Measurements from ENCODE around the gene KCNE4. TPM values are rescaled to one million over a fixed set of nuclear protein-coding genes. Genes with fewer than 3 reads are reported as not detected.

Gene KCNE4
- total and polyA plus RNA-seq, 2 experiments from 2014 or later = not detected

DNA sequence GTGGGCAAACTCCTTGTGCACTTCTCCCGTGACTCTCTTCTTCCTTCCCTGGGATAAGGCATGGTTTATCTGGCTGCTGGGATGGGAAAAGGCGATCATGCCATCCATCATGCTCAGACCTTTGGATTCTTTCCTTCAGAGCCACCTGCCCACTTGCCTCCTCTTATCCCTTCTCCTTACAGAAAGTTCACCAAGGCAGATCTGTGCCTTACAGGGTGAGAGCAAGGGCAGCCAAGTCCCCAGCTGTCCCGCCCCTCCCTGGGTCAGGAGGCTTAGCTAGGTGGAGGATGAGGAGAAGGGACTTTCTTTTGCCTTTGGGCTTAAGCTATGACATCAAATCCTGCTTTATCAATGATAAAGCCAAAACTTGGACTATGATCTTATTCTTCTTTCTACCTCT, 47.6 kb downstream of the KCNE4 start:
- Mint-ChIP-seq H3K27ac (no peak overlapping the region), H3K9me3 (no peaks in the 10 kb centered on the region; the same call in 2 of the 3 replicates), H3K36me3 (ENCODE audit: low read depth) (no peaks in the 10 kb centered on the region), H3K27me3 (ENCODE audit: insufficient read depth, low read depth, poor library complexity) (peaks cover 3% of the 10 kb centered on the region), H3K4me1 (peaks cover 6% of the 10 kb centered on the region), H3K4me3 (no peak overlapping the region)
- no peak overlapping the region for H3K4me2 ChIP-seq
- H2AFZ ChIP-seq = no peak overlapping the region
- no peaks in the 10 kb centered on the region for H4K20me1 ChIP-seq (replicated peaks; ENCODE audit: insufficient read depth)
- DNase-seq (ENCODE audit: low spot score) (no peak), ATAC-seq (no peak)
- no peak overlapping the region for H3K27ac ChIP-seq (ENCODE audit: low read depth)
- H3K36me3 ChIP-seq (ENCODE audit: insufficient read depth) = no peaks in the 10 kb centered on the region
- no peaks in the 10 kb centered on the region for H3F3A ChIP-seq (replicated peaks; ENCODE audit: low read depth)
- H3K4me3 ChIP-seq = no peak overlapping the region
- H3K4me1 ChIP-seq (ENCODE audit: insufficient read depth) = peaks cover 4% of the 10 kb centered on the region; the same call in 1 of the 2 replicates
- TF ChIP-seq ZNF331 (CRISPR knock-in tag; IDR thresholded peaks at IDR 0.05; ENCODE audit: low read depth) = no peak
- H3K9me2 ChIP-seq (ENCODE audit: insufficient read depth) = no peaks in the 10 kb centered on the region; the same call in 1 of the 2 replicates
- no peaks in the 10 kb centered on the region for H3K27me3 ChIP-seq (ENCODE audit: insufficient read depth)
- no peaks in the 10 kb centered on the region for H3K79me2 ChIP-seq (replicated peaks; ENCODE audit: insufficient read depth)

- H3K36me3 ChIP-seq (ENCODE audit: insufficient read depth) = no peaks in the 10 kb centered on the region
- H3K27me3 ChIP-seq (ENCODE audit: insufficient read depth) = no peaks in the 10 kb centered on the region
- no peaks in the 10 kb centered on the region for H3K79me2 ChIP-seq (replicated peaks; ENCODE audit: insufficient read depth)
- H2AFZ ChIP-seq = no peak overlapping the region
- H3K4me1 ChIP-seq (ENCODE audit: insufficient read depth) = peaks cover 4% of the 10 kb centered on the region; the same call in 1 of the 2 replicates
- H3K36me3 Mint-ChIP-seq (ENCODE audit: low read depth) = no peaks in the 10 kb centered on the region
- no peaks in the 10 kb centered on the region for H3F3A ChIP-seq (replicated peaks; ENCODE audit: low read depth)
- H3K27ac Mint-ChIP-seq = no peak overlapping the region
- H4K20me1 ChIP-seq (replicated peaks; ENCODE audit: insufficient read depth) = no peaks in the 10 kb centered on the region
- H3K9me3 Mint-ChIP-seq = no peaks in the 10 kb centered on the region; the same call in 2 of the 3 replicates
- peaks cover 6% of the 10 kb centered on the region for H3K4me1 Mint-ChIP-seq
- H3K4me2 ChIP-seq = no peak overlapping the region
- H3K4me3 Mint-ChIP-seq = no peak overlapping the region
- no peak overlapping the region for H3K4me3 ChIP-seq
- no peak overlapping the region for H3K27ac ChIP-seq (ENCODE audit: low read depth)
- DNase-seq (ENCODE audit: low spot score) = no peak
- peaks cover 3% of the 10 kb centered on the region for H3K27me3 Mint-ChIP-seq (ENCODE audit: insufficient read depth, low read depth, poor library complexity)
- ATAC-seq = no peak
- peaks cover 2% of the 10 kb centered on the region; the same call in 1 of the 2 replicates for H3K9me2 ChIP-seq (ENCODE audit: insufficient read depth)
- TF ChIP-seq CREB1 (CRISPR knock-in tag; IDR thresholded peaks at IDR 0.05; ENCODE audit: low read depth) (no peak), REST (IDR thresholded peaks at IDR 0.05; ENCODE audit: unreplicated experiment) (no peak), POLR2AphosphoS5 (IDR thresholded peaks at IDR 0.05; ENCODE audit: low read depth) (no peak), STAT1 (IDR thresholded peaks at IDR 0.05; ENCODE audit: unreplicated experiment) (no peak), NANOG (IDR thresholded peaks at IDR 0.05; ENCODE audit: borderline replicate concordance) (no peak), ZNF462 (CRISPR knock-in tag; IDR thresholded peaks at IDR 0.05) (no peak), ETS1 (IDR thresholded peaks at IDR 0.05) (no peak)
- TF ChIP-seq, protein P1, sequence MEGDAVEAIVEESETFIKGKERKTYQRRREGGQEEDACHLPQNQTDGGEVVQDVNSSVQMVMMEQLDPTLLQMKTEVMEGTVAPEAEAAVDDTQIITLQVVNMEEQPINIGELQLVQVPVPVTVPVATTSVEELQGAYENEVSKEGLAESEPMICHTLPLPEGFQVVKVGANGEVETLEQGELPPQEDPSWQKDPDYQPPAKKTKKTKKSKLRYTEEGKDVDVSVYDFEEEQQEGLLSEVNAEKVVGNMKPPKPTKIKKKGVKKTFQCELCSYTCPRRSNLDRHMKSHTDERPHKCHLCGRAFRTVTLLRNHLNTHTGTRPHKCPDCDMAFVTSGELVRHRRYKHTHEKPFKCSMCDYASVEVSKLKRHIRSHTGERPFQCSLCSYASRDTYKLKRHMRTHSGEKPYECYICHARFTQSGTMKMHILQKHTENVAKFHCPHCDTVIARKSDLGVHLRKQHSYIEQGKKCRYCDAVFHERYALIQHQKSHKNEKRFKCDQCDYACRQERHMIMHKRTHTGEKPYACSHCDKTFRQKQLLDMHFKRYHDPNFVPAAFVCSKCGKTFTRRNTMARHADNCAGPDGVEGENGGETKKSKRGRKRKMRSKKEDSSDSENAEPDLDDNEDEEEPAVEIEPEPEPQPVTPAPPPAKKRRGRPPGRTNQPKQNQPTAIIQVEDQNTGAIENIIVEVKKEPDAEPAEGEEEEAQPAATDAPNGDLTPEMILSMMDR (conservative IDR thresholded peaks at IDR 0.05; ENCODE audit: low read depth in 2 of 2) = no peak
These were observed 48.1 kb downstream of the KCNE4 start for GRCh38 chr2:223100061-223100511.

All from GM23338 (cell line).